ENCODE measurements around the gene ACVR1C.
"Not testable (repeated sequence)": the region's sequence is repeated elsewhere in the genome, so short reads cannot be mapped to it uniquely, and the experiment has no call there.

ACVR1C gene

GRCh38 chr2:157592374-157592773 lies 36.3 kb downstream of the ACVR1C start:
- no peak for DNase-seq
- intact Hi-C loops (cut with DNase I), result loop anchor here (5.0 kb wide), 2 partner anchors 80 to 95 kb away; no protein-coding TSS in a partner anchor

GRCh38 chr2:157587576-157587975 lies 41.1 kb downstream of the ACVR1C start:
- no peak for DNase-seq
- intact Hi-C loops (cut with DNase I), result no loop called here

- intact Hi-C loops (cut with DNase I), result no loop called here
- DNase-seq, result no peak
Observed at GRCh38 chr2:157574165-157574564, 54.5 kb downstream of the ACVR1C start.

GRCh38 chr2:157572725-157573124 lies 55.9 kb downstream of the ACVR1C start:
- no peak for DNase-seq
- intact Hi-C loops (cut with DNase I), result no loop called here

- DNase-seq; intact Hi-C loops (cut with DNase I): not testable (repeated sequence)
Observed at GRCh38 chr2:157566623-157567022, 62.0 kb downstream of the ACVR1C start.

- intact Hi-C loops (cut with DNase I), result not testable (repeated sequence)
Observed at GRCh38 chr2:157566113-157566512, 62.6 kb downstream of the ACVR1C start.

GRCh38 chr2:157565550-157565949 lies 63.1 kb downstream of the ACVR1C start:
- intact Hi-C loops (cut with DNase I), result no loop called here

More at GRCh38 chr2:157566113-157566512, 62.6 kb downstream of the ACVR1C start:
- DNase-seq, result not testable (repeated sequence)

GRCh38 chr2:157559890-157560289 lies 68.8 kb downstream of the ACVR1C start:
- intact Hi-C loops (cut with DNase I), result loop anchor here (2.0 kb wide), 1 partner anchor 19 kb away; no protein-coding TSS in a partner anchor
- DNase-seq, result no peak

More at GRCh38 chr2:157565550-157565949, 63.1 kb downstream of the ACVR1C start:
- DNase-seq, result no peak

- intact Hi-C loops (cut with DNase I), result loop anchor here (2.0 kb wide), 1 partner anchor 19 kb away; no protein-coding TSS in a partner anchor
- DNase-seq, result no peak
Observed at GRCh38 chr2:157559461-157559860, 69.2 kb downstream of the ACVR1C start.

- intact Hi-C loops (cut with DNase I), result loop anchor here (2.0 kb wide), 1 partner anchor 20 kb away; no protein-coding TSS in a partner anchor
- DNase-seq, result no peak
Observed at GRCh38 chr2:157559061-157559460, 69.6 kb downstream of the ACVR1C start.

- intact Hi-C loops (cut with DNase I), result loop anchor here (2.0 kb wide), 1 partner anchor 21 kb away; no protein-coding TSS in a partner anchor
- no peak for DNase-seq
Observed at GRCh38 chr2:157557770-157558169, 70.9 kb downstream of the ACVR1C start.

- intact Hi-C loops (cut with DNase I), result no loop called here
- DNase-seq, result no peak
Observed at GRCh38 chr2:157540102-157540501, 88.6 kb downstream of the ACVR1C start.

GRCh38 chr2:157538064-157538463 lies 90.6 kb downstream of the ACVR1C start:
- intact Hi-C loops (cut with DNase I), result no loop called here

GRCh38 chr2:157536815-157537214 lies 91.8 kb downstream of the ACVR1C start:
- DNase-seq, result no peak
- intact Hi-C loops (cut with DNase I), result no loop called here

More at GRCh38 chr2:157538064-157538463, 90.6 kb downstream of the ACVR1C start:
- DNase-seq, result no peak

- no peak for DNase-seq
- intact Hi-C loops (cut with DNase I), result no loop called here
Observed at GRCh38 chr2:157528963-157529751, 99.5 kb downstream of the ACVR1C start.

GRCh38 chr2:157526070-157526469 lies 102.6 kb downstream of the ACVR1C start:
- intact Hi-C loops (cut with DNase I), result no loop called here

GRCh38 chr2:157523270-157524247 lies 105.1 kb downstream of the ACVR1C start:
- intact Hi-C loops (cut with DNase I), result no loop called here
- no peak for DNase-seq

More at GRCh38 chr2:157526070-157526469, 102.6 kb downstream of the ACVR1C start:
- DNase-seq, result no peak

GRCh38 chr2:157514966-157515365 lies 113.7 kb downstream of the ACVR1C start:
- intact Hi-C loops (cut with DNase I), result loop anchor here (5.0 kb wide), 1 partner anchor 77 kb away; no protein-coding TSS in a partner anchor
- not testable (repeated sequence) for DNase-seq

GRCh38 chr2:157509744-157510143 lies 118.9 kb downstream of the ACVR1C start:
- intact Hi-C loops (cut with DNase I), result loop anchor here (5.0 kb wide), 1 partner anchor 83 kb away; no protein-coding TSS in a partner anchor
- DNase-seq, result no peak

GRCh38 chr2:157508676-157509075 lies 120.0 kb downstream of the ACVR1C start:
- intact Hi-C loops (cut with DNase I), result no loop called here
- DNase-seq, result no peak

All from posterior cingulate gyrus (tissue), 11 donors.